ENCODE data around the gene ENTHD1.

GRCh38 chr22:39927544-39927943, 34.0 kb upstream of the ENTHD1 start:
- TF ChIP-seq, protein P1, sequence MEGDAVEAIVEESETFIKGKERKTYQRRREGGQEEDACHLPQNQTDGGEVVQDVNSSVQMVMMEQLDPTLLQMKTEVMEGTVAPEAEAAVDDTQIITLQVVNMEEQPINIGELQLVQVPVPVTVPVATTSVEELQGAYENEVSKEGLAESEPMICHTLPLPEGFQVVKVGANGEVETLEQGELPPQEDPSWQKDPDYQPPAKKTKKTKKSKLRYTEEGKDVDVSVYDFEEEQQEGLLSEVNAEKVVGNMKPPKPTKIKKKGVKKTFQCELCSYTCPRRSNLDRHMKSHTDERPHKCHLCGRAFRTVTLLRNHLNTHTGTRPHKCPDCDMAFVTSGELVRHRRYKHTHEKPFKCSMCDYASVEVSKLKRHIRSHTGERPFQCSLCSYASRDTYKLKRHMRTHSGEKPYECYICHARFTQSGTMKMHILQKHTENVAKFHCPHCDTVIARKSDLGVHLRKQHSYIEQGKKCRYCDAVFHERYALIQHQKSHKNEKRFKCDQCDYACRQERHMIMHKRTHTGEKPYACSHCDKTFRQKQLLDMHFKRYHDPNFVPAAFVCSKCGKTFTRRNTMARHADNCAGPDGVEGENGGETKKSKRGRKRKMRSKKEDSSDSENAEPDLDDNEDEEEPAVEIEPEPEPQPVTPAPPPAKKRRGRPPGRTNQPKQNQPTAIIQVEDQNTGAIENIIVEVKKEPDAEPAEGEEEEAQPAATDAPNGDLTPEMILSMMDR (IDR thresholded peaks at IDR 0.05; ENCODE audit: poor library complexity, severe bottlenecking), result no peak
- no peak for TF ChIP-seq EP300 (conservative IDR thresholded peaks at IDR 0.05; ENCODE audit: poor library complexity, severe bottlenecking)
- TF ChIP-seq EZH2 (IDR thresholded peaks at IDR 0.05; ENCODE audit: borderline replicate concordance, insufficient read depth, low read length, poor library complexity, severe bottlenecking), result no peak
- TF ChIP-seq POLR2AphosphoS5 (IDR thresholded peaks at IDR 0.05), result no peak
